WTC11 (cell line): Measurements from ENCODE around the gene AQP7. TPM values are rescaled to one million over a fixed set of nuclear protein-coding genes. Genes with fewer than 3 reads are reported as not detected.

ENCODE experiments used
- ATAC-seq: fragments of 200-7000 bp; cut with Tn5 transposase; 2 replicates; pipeline ENCODE4 v1.10.0; 2021; ENCODE audit warnings: mild to moderate bottlenecking, moderate library complexity
- CTCF ChIA-PET: fragments of 300-600 bp; sonication (Branson Sonifier 250); formaldehyde crosslinking; loops from one replicate; lab custom pipeline; 2021; ENCODE audit warnings: antibody characterized with exemption; lab: Charles Lee
- POLR2A ChIA-PET: fragments of 350-600 bp; sonication (Branson Sonifier 250); formaldehyde crosslinking; loops from one replicate; lab custom pipeline; 2021; ENCODE audit warnings: antibody characterized with exemption; lab: Charles Lee
- DNase-seq: peaks from one replicate; pipeline ENCODE4 v3.0.0; 2021; ENCODE audit warnings: low spot score
- H3K27ac Mint-ChIP-seq: 2 replicates; pipeline ENCODE4 v1.8.0; 2021; ENCODE audit warnings: mixed read lengths
- H3K27me3 Mint-ChIP-seq: 2 replicates; pipeline ENCODE4 v1.8.0; 2021; ENCODE audit warnings: low read depth, mild to moderate bottlenecking, moderate library complexity, mixed read lengths
- H3K36me3 Mint-ChIP-seq: 2 replicates; pipeline ENCODE4 v1.8.0; 2021; ENCODE audit warnings: mixed read lengths
- H3K4me1 Mint-ChIP-seq: 2 replicates; pipeline ENCODE4 v1.8.0; 2022; ENCODE audit warnings: mixed read lengths
- H3K4me3 Mint-ChIP-seq: 2 replicates; pipeline ENCODE4 v1.8.0; 2021; ENCODE audit warnings: mild to moderate bottlenecking, moderate library complexity, mixed read lengths
- H3K9me3 Mint-ChIP-seq: 2 replicates; pipeline ENCODE4 v1.8.0; 2021; ENCODE audit warnings: mixed read lengths
- AFF4 ChIP-seq: sonication (generic); formaldehyde crosslinking; IDR thresholded peaks from 2 replicates; pipeline ENCODE4 v1.8.1; 2023; ENCODE audit warnings: mild to moderate bottlenecking, missing genetic modification reagents, borderline replicate concordance
- ATF1 ChIP-seq: sonication (generic); formaldehyde crosslinking; IDR thresholded peaks from 2 replicates; pipeline ENCODE4 v1.8.1; 2023; ENCODE audit warnings: mild to moderate bottlenecking, moderate library complexity, missing genetic modification reagents
- CBFB ChIP-seq: sonication (generic); formaldehyde crosslinking; IDR thresholded peaks from 2 replicates; pipeline ENCODE4 v1.8.1; 2022; ENCODE audit warnings: mild to moderate bottlenecking, low read depth, missing genetic modification reagents
- CREB1 ChIP-seq: sonication (generic); formaldehyde crosslinking; IDR thresholded peaks from 2 replicates; pipeline ENCODE4 v1.8.0; 2023; ENCODE audit warnings: mild to moderate bottlenecking, missing genetic modification reagents
- ELF4 ChIP-seq: sonication (generic); formaldehyde crosslinking; IDR thresholded peaks from 2 replicates; pipeline ENCODE4 v1.8.1; 2022; ENCODE audit warnings: low read depth, mild to moderate bottlenecking, moderate library complexity, missing genetic modification reagents
- FOXJ3 ChIP-seq: sonication (generic); formaldehyde crosslinking; IDR thresholded peaks from 2 replicates; pipeline ENCODE4 v1.9.0; 2021; ENCODE audit warnings: missing genetic modification reagents, mild to moderate bottlenecking, borderline replicate concordance
- FOXP1 ChIP-seq: sonication (generic); formaldehyde crosslinking; IDR thresholded peaks from 2 replicates; pipeline ENCODE4 v1.8.0; 2022; ENCODE audit warnings: missing genetic modification reagents, mild to moderate bottlenecking, moderate library complexity, borderline replicate concordance
- GRHL2 ChIP-seq: fragments of 250-450 bp; sonication (Bioruptor Pico); IDR thresholded peaks from 2 replicates; pipeline ENCODE4 v1.8.0; 2022; ENCODE audit warnings: mild to moderate bottlenecking, moderate library complexity; ENCODE audit not compliant: insufficient replicate concordance, severe bottlenecking
- GTF2I ChIP-seq: fragments of 250-450 bp; sonication (Bioruptor Pico); conservative IDR thresholded peaks from 2 replicates; pipeline ENCODE4 v1.4.0; 2021; ENCODE audit warnings: mild to moderate bottlenecking
- OVOL2 ChIP-seq: fragments of 250-450 bp; sonication (Bioruptor Pico); IDR thresholded peaks from 2 replicates; pipeline ENCODE4 v1.9.0; 2021; ENCODE audit warnings: mild to moderate bottlenecking, borderline replicate concordance
- SMAD3 ChIP-seq: sonication (generic); formaldehyde crosslinking; IDR thresholded peaks from 2 replicates; pipeline ENCODE4 v1.8.0; 2022; ENCODE audit warnings: missing genetic modification reagents, mild to moderate bottlenecking, borderline replicate concordance
- SP1 ChIP-seq: sonication (generic); formaldehyde crosslinking; conservative IDR thresholded peaks from 2 replicates; pipeline ENCODE4 v1.8.1; 2022; ENCODE audit warnings: missing genetic modification reagents
- ZNF232 ChIP-seq: sonication (generic); formaldehyde crosslinking; IDR thresholded peaks from 2 replicates; pipeline ENCODE4 v1.8.0; 2022; ENCODE audit warnings: mild to moderate bottlenecking, missing genetic modification reagents
- ZNF532 ChIP-seq: fragments of 250-450 bp; sonication (Bioruptor Pico); IDR thresholded peaks from 2 replicates; pipeline ENCODE4 v1.9.0; 2021; ENCODE audit warnings: mild to moderate bottlenecking, borderline replicate concordance
- ZNF671 ChIP-seq: fragments of 250-450 bp; sonication (Bioruptor Pico); IDR thresholded peaks from 2 replicates; pipeline ENCODE4 v1.8.0; 2021; ENCODE audit warnings: mild to moderate bottlenecking
- total RNA-seq: library from RNA; stranded (reverse); gene quantifications from 3 replicates; pipeline ENCODE4 v1.2.3, GENCODE V29; 2021
- TF ChIP-seq, protein P1 (sequence below): sonication (generic); formaldehyde crosslinking; conservative IDR thresholded peaks from 2 replicates; pipeline ENCODE4 v1.8.1; 2022; ENCODE audit warnings: mild to moderate bottlenecking, missing genetic modification reagents
- TF ChIP-seq, protein P2 (sequence below): sonication (generic); formaldehyde crosslinking; IDR thresholded peaks from 2 replicates; pipeline ENCODE4 v1.8.0; 2023; ENCODE audit warnings: missing genetic modification reagents

AQP7 gene
- total RNA-seq, 1 experiment from 2014 or later, result 0.17 TPM

DNA sequence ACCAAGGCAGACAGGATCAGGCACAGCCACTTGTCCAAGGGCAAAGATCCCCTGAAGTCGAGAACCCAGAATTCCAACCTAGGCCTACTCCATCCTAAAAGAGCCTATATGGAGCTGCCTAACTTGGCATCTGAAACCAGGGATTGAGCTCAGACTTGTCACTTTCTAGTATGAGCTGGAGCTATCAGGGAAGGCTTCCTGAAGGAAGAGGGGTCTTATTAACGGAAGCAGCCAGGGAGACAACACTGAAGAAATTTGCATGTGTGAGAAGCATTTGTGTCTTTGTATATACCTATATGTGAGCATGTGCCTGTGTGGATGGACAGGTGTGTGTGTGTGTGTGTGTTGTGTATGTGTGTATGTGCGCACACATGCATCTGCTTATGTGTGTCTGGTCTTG lies 4.7 kb upstream of the AQP7 start:
- Mint-ChIP-seq H3K27me3 (no peaks in the 10 kb centered on the region; the same call in 1 of the 2 replicates), H3K4me1 (no peaks in the 10 kb centered on the region), H3K4me3 (no peak overlapping the region), H3K9me3 (peaks cover 7% of the 10 kb centered on the region; the same call in 1 of the 2 replicates), H3K36me3 (no peaks in the 10 kb centered on the region), H3K27ac (no peak overlapping the region)
- ChIA-PET POLR2A (no interaction called here), CTCF (interaction anchor here (0.9 to 1.0 kb wide), 2 partner anchors 8 to 26 kb away, joined by 3 to 5 read pairs; no protein-coding TSS in a partner anchor)
- ATAC-seq, result no peak
- no peak for DNase-seq
- TF ChIP-seq, protein P1, sequence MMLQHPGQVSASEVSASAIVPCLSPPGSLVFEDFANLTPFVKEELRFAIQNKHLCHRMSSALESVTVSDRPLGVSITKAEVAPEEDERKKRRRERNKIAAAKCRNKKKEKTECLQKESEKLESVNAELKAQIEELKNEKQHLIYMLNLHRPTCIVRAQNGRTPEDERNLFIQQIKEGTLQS (CRISPR knock-in tag), result no peak

- no peaks in the 10 kb centered on the region for H3K9me3 Mint-ChIP-seq
- H3K4me1 Mint-ChIP-seq, result no peaks in the 10 kb centered on the region
- ChIA-PET CTCF (interaction anchor here (1.0 to 4.3 kb wide), 10 partner anchors 11 to 112 kb away, joined by 3 to 62 read pairs (median 20); partner anchors contain the start of gene AQP3), POLR2A (no interaction called here)
- no peak for TF ChIP-seq FOXJ3
- no peak for TF ChIP-seq SP1 (CRISPR knock-in tag)
- no peak for TF ChIP-seq ATF1 (CRISPR knock-in tag)
- TF ChIP-seq, protein P2, sequence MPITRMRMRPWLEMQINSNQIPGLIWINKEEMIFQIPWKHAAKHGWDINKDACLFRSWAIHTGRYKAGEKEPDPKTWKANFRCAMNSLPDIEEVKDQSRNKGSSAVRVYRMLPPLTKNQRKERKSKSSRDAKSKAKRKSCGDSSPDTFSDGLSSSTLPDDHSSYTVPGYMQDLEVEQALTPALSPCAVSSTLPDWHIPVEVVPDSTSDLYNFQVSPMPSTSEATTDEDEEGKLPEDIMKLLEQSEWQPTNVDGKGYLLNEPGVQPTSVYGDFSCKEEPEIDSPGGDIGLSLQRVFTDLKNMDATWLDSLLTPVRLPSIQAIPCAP (CRISPR knock-in tag), result no peak
- TF ChIP-seq GRHL2, result no peak
- no peak for TF ChIP-seq ZNF232 (CRISPR knock-in tag)
- no peak for TF ChIP-seq GTF2I (CRISPR knock-in tag)
- TF ChIP-seq ZNF671 (CRISPR knock-in tag), result no peak
- no peak for TF ChIP-seq ZNF532
- no peak for TF ChIP-seq FOXP1 (CRISPR knock-in tag)
- TF ChIP-seq CBFB (CRISPR knock-in tag), result no peak
- TF ChIP-seq OVOL2 (CRISPR knock-in tag), result no peak
- no peak for TF ChIP-seq SMAD3 (CRISPR knock-in tag)
- no peak for TF ChIP-seq CREB1
- no peak for DNase-seq
- ATAC-seq, result no peak
- no peaks in the 10 kb centered on the region; the same call in 1 of the 2 replicates for H3K27me3 Mint-ChIP-seq
- no peaks in the 10 kb centered on the region for H3K36me3 Mint-ChIP-seq
- no peak overlapping the region for H3K4me3 Mint-ChIP-seq
- no peak overlapping the region for H3K27ac Mint-ChIP-seq
Measured at GRCh38 chr9:33404788-33405362, 2.5 kb upstream of the AQP7 start.

- ATAC-seq, result no peak
- POLR2A ChIA-PET, result no interaction called here
- Mint-ChIP-seq H3K9me3 (no peaks in the 10 kb centered on the region), H3K27me3 (no peaks in the 10 kb centered on the region; the same call in 1 of the 2 replicates), H3K4me3 (no peak overlapping the region), H3K36me3 (no peaks in the 10 kb centered on the region), H3K27ac (no peak overlapping the region), H3K4me1 (no peaks in the 10 kb centered on the region)
- CTCF ChIA-PET, result interaction anchor here (0.5 to 4.3 kb wide), 21 partner anchors 11 to 316 kb away, joined by 3 to 62 read pairs (median 5); partner anchors contain the start of genes AQP3 and NOL6
- no peak for DNase-seq
- TF ChIP-seq ZNF532 (no peak), ELF4 (CRISPR knock-in tag) (no peak), AFF4 (CRISPR knock-in tag) (no peak)
Measured at GRCh38 chr9:33403941-33404787, 1.8 kb upstream of the AQP7 start.
